Measurements from ENCODE around the gene ARHGAP15. TPM values are rescaled to one million over a fixed set of nuclear protein-coding genes. Genes with fewer than 3 reads are reported as not detected.

ARHGAP15 gene
- total RNA-seq, 1 donor from 2014 or later = not detected

DNA sequence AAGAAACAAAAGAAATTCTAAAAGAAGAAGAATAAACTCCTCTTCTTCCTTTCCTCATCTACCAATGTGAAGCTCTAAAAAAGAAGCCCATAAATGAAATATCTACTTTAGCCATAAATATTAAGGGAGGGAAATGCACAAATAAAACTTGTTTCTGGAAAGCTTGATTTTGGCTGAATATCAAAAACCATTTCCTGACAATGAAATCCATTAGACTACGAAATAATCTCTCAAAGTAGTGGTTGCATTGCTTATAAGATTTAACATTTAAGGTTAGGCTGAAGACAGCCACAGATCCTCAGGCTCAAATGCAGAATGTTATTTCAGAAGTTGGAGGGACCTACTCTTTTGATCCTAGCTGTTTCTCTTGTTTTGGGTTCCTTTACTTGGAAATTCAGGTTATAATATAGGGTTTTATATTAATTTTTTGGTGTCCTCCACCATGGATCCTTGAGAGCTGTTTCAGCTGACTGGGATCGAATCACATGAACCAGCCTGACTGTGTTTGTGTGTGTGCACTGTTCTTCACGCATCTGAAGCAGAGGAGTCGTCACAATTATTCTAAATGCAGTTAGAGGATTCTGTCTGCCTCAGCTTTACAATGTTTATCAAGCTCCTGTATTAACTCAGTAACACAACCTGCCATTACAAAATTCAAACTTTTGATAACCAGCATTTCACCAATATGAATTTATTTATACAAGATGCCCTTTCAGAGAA is 474.8 kb downstream of the ARHGAP15 start:
- DNase-seq = no peak

DNA sequence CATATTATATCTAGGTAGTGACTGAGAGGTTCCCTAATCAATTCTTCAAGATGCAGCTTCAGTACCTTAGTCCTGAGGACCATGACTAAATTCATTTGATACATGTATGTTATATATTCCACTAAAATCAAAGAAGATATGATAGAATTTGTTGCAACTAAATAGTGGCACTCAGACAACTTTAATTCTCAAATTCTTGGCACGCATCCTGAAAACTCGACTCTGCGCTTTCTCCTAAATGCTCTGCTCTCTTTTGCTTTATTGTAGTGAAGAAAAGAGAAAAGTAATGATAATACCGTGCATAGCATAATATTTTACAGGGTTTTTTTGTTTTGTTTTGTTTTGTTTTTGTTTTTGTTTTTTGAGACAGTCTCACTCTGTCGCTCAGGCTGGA is 475.3 kb downstream of the ARHGAP15 start:
- DNase-seq = no peak

DNA sequence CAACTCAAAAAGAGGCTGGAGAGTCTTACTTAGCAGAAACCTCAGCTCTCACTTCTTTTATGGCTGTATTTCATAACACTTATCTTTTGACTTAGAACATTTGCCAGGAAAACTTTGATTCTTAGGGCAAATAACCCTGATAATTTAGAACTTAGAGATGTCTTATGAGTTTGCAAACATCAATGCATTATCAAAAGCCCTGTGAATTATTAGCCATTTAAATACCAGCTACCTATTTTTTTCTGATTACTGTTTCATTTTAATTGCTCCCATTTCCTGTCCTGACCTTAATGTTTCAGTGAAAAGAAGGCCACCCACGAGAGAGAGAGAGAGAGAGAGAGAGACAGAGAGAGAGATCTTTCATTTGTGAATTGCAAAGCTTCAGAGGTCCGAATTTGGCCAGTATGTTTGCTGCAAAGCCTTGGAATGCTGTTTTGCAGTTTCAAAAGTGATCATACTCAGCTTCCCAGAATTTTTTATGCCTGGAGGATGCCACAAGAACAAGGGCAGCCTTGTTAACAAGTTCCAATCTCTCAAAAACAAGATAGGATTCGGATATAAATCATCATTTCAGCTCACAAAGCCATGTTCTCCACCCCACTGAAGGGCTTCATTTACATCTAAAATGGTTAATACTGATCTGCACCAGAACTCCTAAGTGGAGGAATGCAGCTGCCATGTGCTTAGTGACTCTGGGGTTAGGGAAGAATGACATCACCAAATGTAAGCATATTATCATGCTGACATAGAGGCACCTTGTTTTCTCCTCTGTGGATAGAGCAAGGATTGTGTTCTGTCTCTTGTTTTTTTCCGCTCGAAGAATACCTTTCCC is 478.2 kb downstream of the ARHGAP15 start:
- DNase-seq = no peak

DNA sequence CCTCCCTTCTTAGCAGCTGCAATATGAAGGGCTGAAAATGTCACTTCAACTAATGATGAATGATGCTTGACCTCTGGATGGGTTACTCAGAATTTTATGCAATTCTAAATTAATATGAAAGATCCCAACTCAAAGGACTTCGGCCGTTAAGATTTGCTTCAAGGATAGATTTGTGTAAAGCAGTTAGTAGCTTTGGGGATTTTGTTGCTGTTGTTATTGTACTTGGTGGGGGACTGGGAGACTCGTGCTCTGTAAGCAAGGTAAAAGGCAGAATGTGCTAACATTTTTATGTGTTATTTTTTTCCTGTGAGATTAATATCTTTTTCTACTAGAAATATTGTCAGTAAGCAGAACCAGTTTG is 478.8 kb downstream of the ARHGAP15 start:
- no peak for DNase-seq

DNA sequence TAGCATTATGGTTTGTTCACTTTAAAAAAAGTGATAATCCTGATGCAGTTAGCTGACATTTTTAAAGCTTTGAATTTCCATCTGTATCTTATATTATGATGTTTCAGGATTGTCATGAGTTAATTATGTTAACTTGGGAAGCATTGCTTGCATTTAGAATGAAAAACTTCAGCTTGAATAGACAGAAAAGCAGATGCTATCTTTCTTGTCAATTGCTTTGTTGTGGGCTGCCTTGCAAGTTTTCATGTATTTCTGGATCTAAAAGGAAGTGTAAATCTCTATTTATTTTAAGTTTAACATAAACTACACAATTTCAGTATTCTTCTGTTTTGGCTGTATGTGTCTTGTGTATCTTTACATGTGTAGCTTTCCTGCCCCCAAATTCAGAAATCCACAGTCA is 479.5 kb downstream of the ARHGAP15 start:
- no peak for DNase-seq

DNA sequence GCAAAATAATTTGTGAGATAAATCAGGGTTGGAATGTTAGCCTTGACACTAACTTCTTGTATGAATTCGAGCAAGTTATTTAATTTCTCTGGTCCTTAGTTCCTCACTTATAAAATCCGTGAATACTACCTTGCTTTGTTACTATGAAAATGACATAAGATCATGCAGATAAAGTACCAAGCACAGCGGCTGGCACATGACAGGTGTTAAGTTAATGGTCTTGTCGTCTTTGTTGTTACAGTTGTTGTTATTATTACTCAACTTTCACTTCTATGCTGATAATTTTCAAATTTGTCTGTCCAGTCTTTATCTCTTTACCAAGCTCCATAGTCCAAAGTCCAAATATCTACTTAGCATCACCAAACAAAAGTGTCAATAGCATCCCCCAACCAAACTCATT is 482.1 kb downstream of the ARHGAP15 start:
- no peak for DNase-seq

DNA sequence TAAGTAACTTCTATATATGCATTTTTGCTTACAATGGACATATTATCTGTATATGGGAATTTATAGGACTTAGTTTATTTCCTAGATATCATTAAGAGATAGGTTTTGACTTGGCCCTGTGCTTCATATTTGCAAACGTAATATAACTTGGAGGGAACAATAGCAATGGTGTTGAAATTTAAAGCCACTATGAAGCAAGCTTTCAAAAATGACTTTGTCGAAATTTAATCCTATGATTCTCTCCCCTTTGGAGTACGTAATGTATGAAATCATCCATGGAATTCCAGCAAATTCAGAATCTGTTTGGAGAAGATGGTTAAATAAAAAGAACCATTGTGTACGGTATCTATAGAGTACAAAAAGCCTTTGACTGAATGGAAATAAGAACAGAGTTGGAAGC is 486.3 kb downstream of the ARHGAP15 start:
- DNase-seq = no peak

DNA sequence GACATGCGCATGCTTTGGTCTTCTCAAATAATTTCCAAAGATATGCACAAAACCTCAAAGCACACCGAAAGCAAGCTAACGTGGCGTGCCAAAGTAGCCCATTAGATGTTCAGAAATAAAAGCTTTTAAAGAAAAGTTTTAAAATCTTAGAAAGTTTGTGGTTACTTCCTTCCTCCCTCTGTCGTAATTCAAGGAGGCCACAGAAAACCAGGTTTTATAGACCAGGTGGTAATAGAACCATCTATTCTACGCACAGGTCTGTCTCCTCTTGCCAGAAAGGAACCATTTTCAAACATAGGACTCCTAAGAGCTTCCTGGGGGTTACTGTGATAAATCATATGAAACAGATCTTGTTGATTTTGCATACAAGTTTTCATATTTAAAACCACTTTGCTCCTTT is 487.2 kb downstream of the ARHGAP15 start:
- no peak for DNase-seq

DNA sequence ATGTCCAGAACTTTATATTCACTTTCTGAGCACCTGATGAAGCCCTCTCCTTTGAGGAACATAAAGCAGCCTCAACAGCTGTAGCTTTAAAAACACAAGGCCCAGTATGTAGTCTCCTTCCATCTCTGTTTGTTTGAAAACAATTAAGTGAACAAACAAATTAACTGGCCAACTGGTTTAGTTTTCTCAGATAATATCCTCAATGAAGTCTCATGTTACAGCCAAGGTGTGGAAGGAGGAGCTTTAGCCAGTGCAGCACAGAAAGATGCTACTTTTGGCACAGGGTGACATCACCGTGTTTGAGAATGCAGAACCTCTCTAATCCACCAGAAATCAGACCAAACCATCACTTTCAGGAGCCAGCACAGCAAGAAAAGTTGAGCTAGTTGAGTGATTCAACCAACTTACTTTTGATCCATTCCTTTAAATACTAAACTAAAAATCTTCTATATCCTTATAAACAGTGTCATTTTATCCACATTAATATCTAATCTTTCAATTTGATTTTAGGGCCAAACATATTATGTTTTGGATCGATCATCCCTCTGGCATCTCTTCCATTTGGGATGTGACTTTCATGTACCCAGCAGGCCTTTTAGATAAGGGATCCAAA is 488.7 kb downstream of the ARHGAP15 start:
- DNase-seq = no peak

DNA sequence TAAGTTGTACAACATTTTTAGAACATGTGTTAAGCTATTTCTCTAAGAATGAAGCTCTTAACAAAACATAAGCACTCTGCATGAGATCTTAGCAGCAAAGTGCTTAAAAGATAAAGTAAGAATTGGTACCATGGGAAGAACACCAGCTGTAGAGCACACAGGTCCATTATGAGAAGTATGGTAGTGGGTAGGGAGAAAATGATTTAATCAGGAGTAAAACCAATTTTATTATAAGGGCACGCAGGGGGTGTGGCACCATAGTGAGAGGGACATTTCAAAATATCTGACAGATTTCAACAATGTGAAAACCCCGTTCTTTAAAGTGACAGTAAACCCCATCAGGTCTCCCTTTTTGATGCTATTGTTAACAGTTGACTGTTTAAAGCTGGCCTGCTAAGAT is 492.9 kb downstream of the ARHGAP15 start:
- DNase-seq = no peak

DNA sequence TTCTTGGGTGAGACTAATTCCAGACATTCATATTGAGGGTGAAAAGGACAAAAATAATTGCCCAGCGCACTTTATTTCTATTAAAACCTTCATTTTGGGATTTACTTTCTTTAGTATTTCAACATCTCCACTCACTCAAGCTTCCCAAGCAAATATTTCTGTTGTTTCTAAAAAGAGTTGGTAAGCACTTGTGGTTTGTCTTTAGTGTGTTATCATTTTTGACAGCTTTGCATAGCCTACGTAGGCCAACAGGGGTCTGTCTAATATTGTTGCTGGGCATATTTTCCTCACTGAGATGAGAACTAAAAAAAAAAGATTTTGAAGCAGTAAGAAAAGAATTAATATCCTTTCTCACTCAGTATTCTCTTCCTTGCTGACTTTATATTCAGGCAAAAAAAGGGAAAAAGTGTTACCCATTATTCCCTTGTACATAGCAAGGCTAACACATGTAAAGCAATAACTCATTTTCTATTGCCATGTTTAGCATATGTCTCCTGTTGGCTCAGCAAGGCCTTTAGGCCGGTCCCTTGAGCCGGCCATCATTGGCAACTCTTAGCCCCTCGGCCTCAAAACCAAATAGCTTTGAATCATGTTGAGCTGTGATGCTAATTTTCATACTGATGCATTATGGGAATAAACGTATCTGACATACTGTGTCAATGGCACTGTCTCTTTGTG is 494.2 kb downstream of the ARHGAP15 start:
- DNase-seq = no peak

DNA sequence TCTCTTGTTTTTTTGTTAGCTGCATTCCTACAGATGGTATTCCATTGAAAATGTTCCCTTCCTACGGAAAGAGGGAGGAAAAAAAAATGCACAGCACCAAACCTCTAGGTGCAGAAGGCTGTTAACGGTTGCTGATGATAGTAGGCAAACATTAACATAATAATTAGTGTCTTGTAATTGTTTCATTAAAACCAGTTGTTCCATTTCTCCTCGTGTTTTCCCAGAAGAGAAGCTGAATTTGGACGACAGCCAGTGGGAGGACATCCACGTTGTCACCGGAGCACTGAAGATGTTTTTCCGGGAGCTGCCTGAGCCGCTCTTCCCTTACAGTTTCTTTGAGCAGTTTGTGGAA is 494.7 kb downstream of the ARHGAP15 start:
- no peak for DNase-seq

DNA sequence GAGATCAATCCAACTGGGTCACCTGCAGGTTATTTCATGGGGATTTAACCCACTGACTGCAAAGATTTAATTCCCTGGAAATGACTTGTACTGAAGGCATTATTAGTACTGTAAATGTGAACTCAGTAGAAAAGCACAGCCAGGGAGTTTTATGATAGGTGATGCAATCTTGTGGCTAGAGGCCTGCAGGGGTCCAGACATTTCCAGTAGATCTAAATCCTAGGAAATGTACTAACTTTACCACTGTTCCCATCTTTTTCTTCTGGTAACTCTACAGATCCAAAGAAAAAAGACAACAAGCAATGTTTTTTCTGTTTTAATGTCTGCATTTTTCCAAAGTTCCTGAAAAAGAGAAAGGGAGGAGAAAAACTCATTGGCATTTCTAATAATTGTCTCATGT is 500.1 kb downstream of the ARHGAP15 start:
- DNase-seq = no peak

DNA sequence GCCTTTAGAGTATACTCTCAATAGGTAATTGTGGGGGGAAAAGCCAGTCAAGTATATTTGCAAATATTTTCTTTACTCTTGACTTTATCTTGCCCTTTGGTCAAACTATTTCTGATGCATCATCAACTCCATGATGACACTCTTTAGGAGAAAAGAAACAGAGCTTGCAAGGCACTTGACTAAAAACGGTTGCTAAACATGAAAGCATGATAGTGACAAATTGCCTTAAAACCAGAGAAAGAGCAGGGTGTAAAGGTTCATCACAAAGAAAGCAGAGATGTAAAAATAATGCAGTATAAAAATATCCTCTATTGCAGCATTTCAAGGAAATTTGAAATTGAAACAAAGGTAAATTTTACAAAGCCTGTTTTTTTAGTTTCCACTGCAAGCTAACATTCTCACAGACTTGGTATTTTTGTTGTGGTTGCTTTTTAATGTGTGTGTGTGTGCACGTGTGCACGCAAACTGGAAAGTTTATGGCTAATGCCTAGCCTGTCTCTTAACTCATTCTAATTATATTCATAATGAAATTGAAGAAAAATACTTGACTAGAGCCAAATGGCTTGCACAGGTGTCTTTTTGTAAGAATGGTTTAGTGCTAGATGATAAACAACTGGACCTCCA is 503.6 kb downstream of the ARHGAP15 start:
- no peak for DNase-seq

DNA sequence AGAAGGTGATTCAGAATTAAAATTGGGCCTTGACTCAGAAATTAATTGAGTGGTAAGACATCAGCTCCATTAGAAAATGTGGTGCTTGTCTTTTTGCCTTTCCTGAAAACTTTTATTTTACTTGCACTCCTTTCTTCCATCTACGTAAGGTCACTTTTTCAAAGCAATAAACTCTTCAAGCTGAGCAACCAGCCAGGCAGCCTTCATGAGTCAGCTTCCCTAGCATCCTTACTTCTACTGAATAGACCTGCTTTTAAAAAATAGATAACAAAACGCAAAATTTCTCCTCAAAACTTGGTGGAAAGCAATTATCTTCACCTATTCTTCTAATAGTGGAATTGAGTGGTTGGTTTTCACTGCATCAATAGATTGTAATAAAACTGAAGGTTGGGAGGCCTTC is 504.2 kb downstream of the ARHGAP15 start:
- no peak for DNase-seq

DNA sequence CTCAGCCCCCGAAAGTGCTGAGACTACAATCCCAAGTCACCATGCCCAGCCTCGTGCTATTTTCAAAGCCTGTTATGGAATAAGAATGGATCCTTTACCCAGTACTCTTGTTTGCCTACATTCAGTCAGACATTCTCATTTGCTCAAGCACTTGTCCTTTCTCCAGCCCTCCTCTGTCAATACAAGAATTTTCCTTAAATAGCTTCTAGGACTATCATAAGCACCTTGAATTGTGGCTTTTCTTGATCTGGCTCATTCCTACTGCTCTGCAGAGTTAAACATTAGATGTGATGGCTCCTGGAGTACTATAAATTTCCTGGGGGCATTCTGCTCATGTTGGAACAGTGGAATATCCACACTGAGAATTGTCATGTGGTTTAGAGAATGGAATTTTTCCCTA is 506.1 kb downstream of the ARHGAP15 start:
- DNase-seq = no peak

DNA sequence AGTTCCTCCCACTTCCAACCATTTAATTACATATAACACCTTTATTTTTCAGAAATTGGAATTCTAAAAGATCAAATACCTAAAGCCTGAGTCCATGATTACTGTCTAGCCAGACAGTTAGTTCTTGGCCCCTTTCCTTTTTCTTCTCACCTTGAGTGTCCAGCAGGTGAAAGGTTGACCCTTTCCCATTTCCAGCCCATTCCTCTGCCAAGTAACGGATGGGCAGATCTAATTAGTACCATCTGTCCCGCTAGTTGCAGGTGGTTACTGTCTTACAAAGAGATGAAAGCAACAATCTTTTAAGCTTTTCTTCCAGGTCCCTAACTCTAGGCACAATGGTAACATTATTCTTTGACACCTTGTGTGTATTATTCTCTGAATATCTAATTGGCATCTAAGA is 506.7 kb downstream of the ARHGAP15 start:
- DNase-seq = no peak

DNA sequence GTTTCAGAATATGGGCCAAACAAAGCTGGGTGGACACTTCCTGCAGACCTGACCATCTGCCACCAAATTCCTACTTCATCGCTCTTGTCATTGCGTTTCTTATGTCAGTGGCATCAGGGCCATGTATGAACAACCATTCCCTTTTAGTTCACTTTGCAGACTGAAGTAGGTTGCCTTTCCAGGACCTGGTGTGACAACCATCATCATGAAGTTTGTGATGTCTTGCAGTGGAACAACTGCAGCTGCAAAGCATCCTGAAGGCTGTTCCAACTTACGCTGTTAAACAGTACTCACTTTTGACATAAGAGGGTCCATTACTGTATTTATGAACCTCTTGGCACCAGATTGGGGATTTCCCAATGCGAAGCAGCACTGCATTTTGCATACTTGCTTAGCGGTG is 511.6 kb downstream of the ARHGAP15 start:
- DNase-seq = no peak

DNA sequence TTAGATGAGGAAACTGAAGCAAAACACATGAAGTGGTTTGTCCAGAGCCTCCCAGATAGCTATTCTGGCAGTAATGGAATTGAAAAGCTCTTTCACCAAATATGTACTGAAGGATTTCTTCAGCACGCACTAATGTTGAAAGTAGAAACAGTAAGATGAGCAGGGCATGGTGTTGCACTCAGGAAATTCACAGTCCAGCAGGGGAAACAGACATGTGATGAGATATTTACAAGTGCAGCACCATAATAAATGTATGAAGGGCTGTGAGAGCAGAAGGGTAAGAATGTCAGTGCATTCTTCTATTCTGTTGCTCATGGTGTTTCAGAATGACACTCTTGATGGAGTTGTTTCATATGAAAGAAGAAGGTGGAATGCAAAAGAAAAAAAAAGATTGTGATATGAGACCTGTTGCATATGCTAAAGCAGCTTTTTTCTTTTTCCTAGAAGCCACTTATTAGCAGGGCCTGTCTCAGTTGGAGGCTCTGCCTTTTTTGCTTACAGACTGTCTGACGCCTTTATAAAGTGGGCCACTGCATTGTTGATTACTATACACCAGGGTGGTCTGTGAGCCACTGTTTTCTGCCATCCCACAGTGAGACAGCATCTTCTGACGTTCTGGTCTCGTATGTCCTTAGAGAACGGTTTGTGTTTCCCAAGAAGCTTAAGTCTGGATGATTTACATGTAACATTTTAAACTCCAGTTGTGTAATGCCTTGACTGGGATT is 516.9 kb downstream of the ARHGAP15 start:
- DNase-seq = no peak

DNA sequence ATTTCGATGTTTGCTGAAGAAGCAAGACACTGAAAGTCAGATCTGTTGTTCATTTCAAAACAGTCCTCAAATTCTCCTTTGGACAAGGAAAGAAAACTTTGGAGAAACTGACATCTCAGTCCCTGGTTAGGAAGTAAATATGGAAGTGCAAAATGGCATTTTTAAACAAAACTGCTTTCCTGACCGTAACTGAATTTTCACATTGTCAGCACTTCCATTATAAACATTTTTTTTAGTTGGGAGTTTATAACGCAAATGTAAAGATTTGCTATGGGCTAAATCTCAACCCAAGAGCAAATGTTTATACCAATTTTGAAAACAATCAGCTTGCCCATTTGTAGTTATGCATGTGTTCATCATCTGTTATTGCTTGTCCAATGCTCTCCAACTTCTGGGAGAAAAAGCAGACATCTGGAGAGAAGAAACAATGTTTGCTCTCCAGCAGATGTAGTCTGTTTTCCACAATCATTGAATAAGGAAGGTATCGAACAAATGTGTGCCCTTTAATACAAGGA is 520.1 kb downstream of the ARHGAP15 start:
- no peak for DNase-seq

DNA sequence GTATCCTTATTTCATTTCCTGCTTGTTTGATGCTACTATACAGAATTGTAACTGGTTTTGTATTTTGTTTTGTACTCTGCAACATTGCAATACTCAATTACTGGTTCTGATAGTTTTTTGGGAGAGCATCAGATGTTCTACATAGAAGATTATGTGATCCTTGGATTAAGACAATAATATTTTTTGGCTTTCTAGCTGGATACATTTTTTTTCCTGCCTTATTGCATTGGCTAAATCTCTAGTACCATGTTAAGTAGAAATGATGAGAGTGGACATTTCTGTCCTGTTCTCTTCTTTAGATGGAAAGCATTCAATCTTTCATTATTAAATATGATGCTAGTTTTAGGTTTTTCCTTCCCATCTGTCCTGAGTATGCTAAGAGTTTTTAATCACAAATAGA is 523.5 kb downstream of the ARHGAP15 start:
- no peak for DNase-seq

DNA sequence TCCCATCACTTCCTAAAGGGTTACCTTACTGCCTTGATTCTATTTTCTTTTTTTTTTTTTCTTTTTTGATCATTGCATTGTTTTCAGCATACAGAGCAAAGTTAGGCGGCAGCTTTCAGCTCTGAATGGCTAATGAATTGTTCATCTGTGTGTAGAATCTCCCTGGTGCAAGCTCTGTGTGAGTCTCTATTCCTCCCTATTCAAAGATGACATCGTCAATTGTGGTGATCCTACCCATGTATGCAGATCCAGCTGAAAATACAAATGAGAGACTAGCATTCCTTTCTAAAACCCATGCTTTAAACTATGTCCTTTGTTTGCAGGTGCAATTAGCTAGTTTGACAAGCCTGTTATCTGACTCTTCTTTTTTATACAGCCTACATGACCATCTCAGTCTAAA is 539.0 kb downstream of the ARHGAP15 start:
- no peak for DNase-seq

All from dermis blood vessel endothelial cell (primary cell).